ENCODE measurements around the gene MTERF4. TPM values are rescaled to one million over a fixed set of nuclear protein-coding genes. Genes with fewer than 3 reads are reported as not detected.

The MTERF4 gene
- total and polyA plus RNA-seq, 2 of the 4 experiments (the other 2 are of a cell fraction) = 26.6 to 33.3 TPM

DNA sequence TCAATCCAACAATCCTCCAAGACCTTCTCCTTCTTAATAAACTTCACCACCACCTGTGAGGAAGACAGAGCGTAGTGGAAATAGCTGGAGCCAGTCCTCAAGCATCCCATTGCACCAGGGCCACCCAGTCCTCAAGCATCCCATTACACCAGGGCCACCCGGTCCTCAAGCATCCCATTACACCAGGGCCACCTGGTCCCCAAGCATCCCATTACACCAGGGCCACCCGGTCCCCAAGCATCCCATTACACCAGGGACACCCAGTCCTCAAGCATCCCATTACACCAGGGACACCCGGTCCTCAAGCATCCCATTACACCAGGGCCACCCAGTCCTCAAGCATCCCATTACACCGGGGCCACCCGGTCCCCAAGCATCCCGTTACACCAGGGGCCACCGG is 13.3 kb upstream of the MTERF4 start:
- H3K79me1 ChIP-seq (ENCODE audit: low read depth in 1 of 2, low read length in 2 of 2) = 0 out of 4 replicates have a peak, but pooled peaks cover 0 to 2% of the 10 kb centered on the region in 2 experiments
- H3K9ac ChIP-seq (ENCODE audit: low read depth, low read length) = no peak overlapping the region
- H2BK15ac ChIP-seq (ENCODE audit: low read depth, low read length) = no peak overlapping the region
- H3K9me3 ChIP-seq (ENCODE audit: control insufficient read depth, insufficient read depth, low read length) = no peaks in the 10 kb centered on the region
- H4K5ac ChIP-seq (ENCODE audit: low read depth, low read length) = no peak overlapping the region
- intact Hi-C loops (cut with micrococcal nuclease) (no loop called here), in situ Hi-C loops (cut with MboI; ENCODE audit: low sequenced_read_pairs) (no loop called here), dilution Hi-C loops (cut with HindIII; ENCODE audit: low sequenced_read_pairs, unreplicated experiment) (no loop called here)
- POLR2A ChIA-PET (ENCODE audit: unreplicated experiment) = no interaction called here
- ATAC-seq (ENCODE audit: low read depth) (no peak), DNase-seq (no peak)
- H3K36me3 ChIP-seq (ENCODE audit: control insufficient read depth, insufficient read depth, low read length) = peaks cover 1% of the 10 kb centered on the region; the same call in 1 of the 2 replicates
- H2AFZ ChIP-seq (replicated peaks; ENCODE audit: low read length, poor library complexity) = no peak overlapping the region
- no peak overlapping the region for H3K56ac ChIP-seq (ENCODE audit: extremely low read depth, insufficient read depth, low read length)
- no peaks in the 10 kb centered on the region for H3K4me1 ChIP-seq (ENCODE audit: control insufficient read depth, insufficient read depth, low read length)
- no peak overlapping the region for H2AK9ac ChIP-seq (replicated peaks; ENCODE audit: low read depth, low read length, poor library complexity)
- no peaks in the 10 kb centered on the region for H4K20me1 ChIP-seq (ENCODE audit: insufficient read depth, low read length)
- H3K9me1 ChIP-seq (ENCODE audit: insufficient read depth, low read length) = 0 out of 2 replicates have a peak, but pooled peaks cover 3% of the 10 kb centered on the region
- TF ChIP-seq RAD21 (IDR thresholded peaks at IDR 0.05; ENCODE audit: low read length) = no peak
- TF ChIP-seq SMC3 (IDR thresholded peaks at IDR 0.05; ENCODE audit: low read depth, low read length) = no peak
- no peak for TF ChIP-seq RCOR1 (IDR thresholded peaks at IDR 0.05; ENCODE audit: insufficient replicate concordance, low read length)
- TF ChIP-seq POLR2A (IDR thresholded peaks at IDR 0.05; ENCODE audit: low read depth, low read length) = no peak
- no peak overlapping the region for H2BK5ac ChIP-seq (ENCODE audit: low read depth, low read length, poor library complexity, severe bottlenecking)
- no peak overlapping the region for H3K4me2 ChIP-seq (ENCODE audit: low read depth, low read length)
- H4K91ac ChIP-seq (ENCODE audit: insufficient read depth, low read depth, low read length) = no peak overlapping the region
- no peak overlapping the region for H2BK120ac ChIP-seq (ENCODE audit: low read depth, low read length)
- H2AK5ac ChIP-seq (ENCODE audit: low read depth, low read length) = no peak overlapping the region
- no peak overlapping the region for H2BK20ac ChIP-seq (ENCODE audit: low read depth, low read length)
- CTCF ChIA-PET = no interaction called here
- BruUV-seq (replicated peaks) = no TSS peak
- no peak overlapping the region for H3K23ac ChIP-seq (ENCODE audit: low read depth, low read length)
- H3K18ac ChIP-seq (ENCODE audit: low read depth, low read length) = no peak overlapping the region
- no peak overlapping the region for H4K8ac ChIP-seq (ENCODE audit: low read depth in 2 of 2, low read length in 2 of 2)
- WGBS, 2 experiments (ENCODE audit: extremely low coverage in 2 of 2, insufficient read length in 1 of 2) = 66% methylated on average over 6 of the region's 8 CpGs; no CpG with 5 or more reads in 1 of the 2 experiments
- no peaks in the 10 kb centered on the region for H3K27me3 ChIP-seq (ENCODE audit: control insufficient read depth, insufficient read depth, low read length)
- no peak overlapping the region for H3K14ac ChIP-seq (replicated peaks; ENCODE audit: low read depth, low read length)
- no peak overlapping the region for H3K4ac ChIP-seq (ENCODE audit: low read depth, low read length)
- no peak overlapping the region for H3K4me3 ChIP-seq (ENCODE audit: insufficient read depth, low read depth, low read length)
- no peak overlapping the region for H3K27ac ChIP-seq (ENCODE audit: insufficient read depth, low read length)

All from IMR-90 (cell line).